Ascending aorta (tissue), 2 donors: Measurements from ENCODE around the gene EGLN3. TPM values are rescaled to one million over a fixed set of nuclear protein-coding genes. Genes with fewer than 3 reads are reported as not detected.

ENCODE experiments used
- DNase-seq, 2 donors: peaks; one replicate each; pipeline ENCODE4 v3.0.0-alpha.2; 2019; ENCODE audit warnings: low spot score in 2 of 2
- H3K27ac ChIP-seq, 2 donors: fragments of 200-600 bp; sonication (generic); one replicate each; pipeline ENCODE4 v1.5.1; 2016 to 2017; ENCODE audit warnings: mild to moderate bottlenecking in 1 of 2
- H3K27me3 ChIP-seq: fragments of 200-600 bp; sonication (generic); one replicate; pipeline ENCODE4 v1.5.1; 2017
- H3K36me3 ChIP-seq, 2 donors: fragments of 200-600 bp; sonication (generic); one replicate each; pipeline ENCODE4 v1.5.1; 2016
- H3K4me1 ChIP-seq, 2 donors: fragments of 200-600 bp; sonication (generic); one replicate each; pipeline ENCODE4 v1.5.1; 2016 to 2017; ENCODE audit warnings: mild to moderate bottlenecking in 1 of 2
- H3K4me3 ChIP-seq, 2 donors: fragments of 200-600 bp; sonication (generic); one replicate each; pipeline ENCODE4 v1.5.1; 2016 to 2017; ENCODE audit warnings: mild to moderate bottlenecking in 1 of 2
- H3K9me3 ChIP-seq, 2 donors: fragments of 200-600 bp; sonication (generic); one replicate each; pipeline ENCODE4 v1.5.1; 2016
- intact Hi-C: fragments of 100-400 bp; cut with DNase I; formaldehyde crosslinking; loops from one replicate; pipeline ENCODE4 v1.15.1; 2023
- total RNA-seq: library from RNA; depleted of rRNA; stranded (reverse); fragments of >200 nt; gene quantifications from one replicate; pipeline ENCODE4 v1.1.0, GENCODE V29; 2016
- TF ChIP-seq, protein P1 (sequence below), 3 experiments: fragments of 200-600 bp in 2 of 3; fragments of 450-650 bp in 1 of 3; sonication (generic) in 2 of 3; IDR thresholded peaks; one replicate each; pipeline ENCODE4 v1.5.1; 2016 to 2019; ENCODE audit warnings: antibody characterized with exemption in 3 of 3, mild to moderate bottlenecking in 1 of 3, moderate library complexity in 1 of 3

The EGLN3 gene
- total RNA-seq, 1 donor from 2014 or later: 5.9 TPM

DNA sequence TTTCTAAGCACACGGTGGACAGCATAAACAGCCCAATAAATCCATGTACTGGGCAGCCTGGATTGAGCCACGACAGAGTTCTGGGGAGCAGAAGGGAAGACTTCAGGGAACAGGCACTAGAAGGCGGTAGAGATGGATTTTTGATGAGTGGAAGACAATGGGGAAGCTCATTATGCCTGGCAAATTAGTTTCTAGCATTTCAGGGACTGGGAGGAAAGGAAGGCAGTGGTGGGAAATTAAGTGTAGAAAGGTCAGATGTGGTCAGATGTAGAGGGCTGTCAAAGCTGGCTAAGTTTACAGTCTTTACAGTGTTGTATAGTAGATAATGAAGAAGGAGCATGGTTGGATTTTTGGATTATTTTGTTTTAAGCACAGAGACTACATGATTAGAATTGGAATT, 9.2 kb downstream of the EGLN3 start:
- intact Hi-C loops: loop anchor here (10.0 kb wide), 1 partner anchor 1007 kb away; the partner anchor contains the start of gene NPAS3
- H3K4me3 ChIP-seq: no peak overlapping the region
- no peak overlapping the region for H3K27ac ChIP-seq
- no peaks in the 10 kb centered on the region for H3K9me3 ChIP-seq
- no peaks in the 10 kb centered on the region for H3K27me3 ChIP-seq
- H3K4me1 ChIP-seq: peaks cover 0 to 27% of the 10 kb centered on the region in 2 donors
- TF ChIP-seq, protein P1, sequence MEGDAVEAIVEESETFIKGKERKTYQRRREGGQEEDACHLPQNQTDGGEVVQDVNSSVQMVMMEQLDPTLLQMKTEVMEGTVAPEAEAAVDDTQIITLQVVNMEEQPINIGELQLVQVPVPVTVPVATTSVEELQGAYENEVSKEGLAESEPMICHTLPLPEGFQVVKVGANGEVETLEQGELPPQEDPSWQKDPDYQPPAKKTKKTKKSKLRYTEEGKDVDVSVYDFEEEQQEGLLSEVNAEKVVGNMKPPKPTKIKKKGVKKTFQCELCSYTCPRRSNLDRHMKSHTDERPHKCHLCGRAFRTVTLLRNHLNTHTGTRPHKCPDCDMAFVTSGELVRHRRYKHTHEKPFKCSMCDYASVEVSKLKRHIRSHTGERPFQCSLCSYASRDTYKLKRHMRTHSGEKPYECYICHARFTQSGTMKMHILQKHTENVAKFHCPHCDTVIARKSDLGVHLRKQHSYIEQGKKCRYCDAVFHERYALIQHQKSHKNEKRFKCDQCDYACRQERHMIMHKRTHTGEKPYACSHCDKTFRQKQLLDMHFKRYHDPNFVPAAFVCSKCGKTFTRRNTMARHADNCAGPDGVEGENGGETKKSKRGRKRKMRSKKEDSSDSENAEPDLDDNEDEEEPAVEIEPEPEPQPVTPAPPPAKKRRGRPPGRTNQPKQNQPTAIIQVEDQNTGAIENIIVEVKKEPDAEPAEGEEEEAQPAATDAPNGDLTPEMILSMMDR (IDR thresholded peaks at IDR 0.05): no peak
- no peak for DNase-seq
- no peaks in the 10 kb centered on the region for H3K36me3 ChIP-seq

- intact Hi-C loops: loop anchor here (10.0 kb wide), 1 partner anchor 1006 kb away; the partner anchor contains the start of gene NPAS3
- peaks cover 0 to 24% of the 10 kb centered on the region in 2 donors for H3K4me1 ChIP-seq
- TF ChIP-seq, protein P1 (IDR thresholded peaks at IDR 0.05): no peak
- no peak overlapping the region for H3K4me3 ChIP-seq
- H3K9me3 ChIP-seq: no peaks in the 10 kb centered on the region
- no peak for DNase-seq
- H3K27me3 ChIP-seq: no peaks in the 10 kb centered on the region
- H3K36me3 ChIP-seq: no peaks in the 10 kb centered on the region
- H3K27ac ChIP-seq: no peak overlapping the region
These were observed 10.3 kb downstream of the EGLN3 start for GRCh38 chr14:33940561-33941011.

DNA sequence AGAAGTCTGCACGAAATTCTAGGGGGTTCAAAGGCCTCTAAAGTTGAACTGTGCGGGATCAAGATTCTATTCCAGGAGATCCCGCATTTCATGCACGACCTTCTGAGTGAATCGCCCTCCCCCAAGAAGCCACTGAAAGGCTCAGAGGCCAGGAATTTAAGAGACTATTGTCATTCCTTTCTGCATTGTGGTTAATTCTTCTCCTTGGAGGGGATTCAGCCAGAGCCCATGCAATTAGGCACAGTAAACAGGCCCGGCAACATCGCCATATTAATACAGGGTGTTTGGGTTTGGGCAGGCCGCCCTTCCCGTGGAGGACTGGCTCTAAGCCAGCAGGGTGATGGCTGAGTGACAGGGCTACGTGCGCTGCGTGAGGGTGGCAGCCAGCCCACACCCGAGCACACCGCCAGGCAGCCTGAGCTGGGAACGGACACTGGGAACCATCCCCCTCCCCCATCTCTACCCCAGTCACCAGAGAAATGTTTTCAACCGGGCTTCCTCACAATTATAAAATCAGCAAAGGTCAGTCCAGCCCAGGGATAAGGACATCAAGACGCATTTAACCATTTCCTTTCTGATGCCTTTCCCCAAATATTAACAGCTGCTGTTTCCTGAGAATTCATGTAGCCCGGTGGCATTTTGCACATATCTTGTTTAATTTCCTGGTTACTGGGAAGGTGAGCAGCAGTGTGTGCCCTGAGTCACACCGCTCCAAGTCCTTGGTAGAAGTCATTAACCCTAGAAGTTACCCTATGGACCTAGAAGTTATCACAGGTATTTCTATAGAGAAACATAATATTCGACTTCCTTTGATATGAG, 12.5 kb downstream of the EGLN3 start:
- Histone ChIP-seq H3K27me3 (no peaks in the 10 kb centered on the region), H3K9me3 (no peaks in the 10 kb centered on the region), H3K27ac (peak overlapping the region; percentile 42 to 73), H3K4me3 (peak overlapping the region in 1 of 2 donors; percentile 46), H3K36me3 (no peaks in the 10 kb centered on the region), H3K4me1 (peaks cover 0 to 19% of the 10 kb centered on the region in 2 donors)
- peak; percentile 29 to 76 for DNase-seq
- TF ChIP-seq, protein P1 (IDR thresholded peaks at IDR 0.05): no peak
- intact Hi-C loops: loop anchor here (2.0 kb wide), 1 partner anchor 14 kb away; no protein-coding TSS in a partner anchor

- TF ChIP-seq, protein P1 (IDR thresholded peaks at IDR 0.05): no peak
- Histone ChIP-seq H3K36me3 (no peaks in the 10 kb centered on the region), H3K27ac (peak overlapping the region in 1 of 2 donors; percentile 42), H3K4me3 (no peak overlapping the region), H3K9me3 (no peaks in the 10 kb centered on the region), H3K27me3 (no peaks in the 10 kb centered on the region), H3K4me1 (peaks cover 0 to 15% of the 10 kb centered on the region in 2 donors)
- intact Hi-C loops: no loop called here
- no peak for DNase-seq
These were observed 14.5 kb downstream of the EGLN3 start for GRCh38 chr14:33936391-33936790.

- TF ChIP-seq, protein P1 (IDR thresholded peaks at IDR 0.05): no peak
- Histone ChIP-seq H3K27me3 (no peaks in the 10 kb centered on the region), H3K27ac (no peak overlapping the region), H3K9me3 (no peaks in the 10 kb centered on the region), H3K4me3 (no peak overlapping the region), H3K4me1 (peaks cover 0 to 11% of the 10 kb centered on the region in 2 donors), H3K36me3 (no peaks in the 10 kb centered on the region)
- intact Hi-C loops: no loop called here
- no peak for DNase-seq
These were observed 15.9 kb downstream of the EGLN3 start for GRCh38 chr14:33934938-33935337.
